ENCODE results near the gene SPA17. TPM values are rescaled to one million over a fixed set of nuclear protein-coding genes. Genes with fewer than 3 reads are reported as not detected.

The SPA17 gene
- total and polyA plus RNA-seq, 8 donors, result 1.8 to 26.8 (median 9.6) TPM; not detected in 2

DNA sequence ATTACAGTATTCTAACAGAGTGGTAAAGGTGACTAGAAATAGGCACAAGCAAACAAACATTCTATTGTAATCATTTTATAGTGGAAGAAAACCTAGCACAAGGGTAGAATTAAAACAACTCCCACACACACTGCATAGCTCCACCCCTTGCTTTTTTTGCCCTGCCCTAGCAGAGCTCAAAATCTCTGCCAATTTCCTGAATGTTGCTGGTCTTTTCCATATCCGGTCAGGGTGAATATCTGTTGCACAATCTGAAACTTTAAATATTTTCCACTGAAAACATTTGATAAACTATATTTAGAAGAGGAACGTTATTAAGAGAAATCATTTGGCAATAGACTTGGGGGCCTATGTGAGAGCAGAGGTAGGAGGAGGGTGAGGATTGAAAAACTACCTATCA lies 2.7 kb downstream of the SPA17 start:
- WGBS, 5 donors, result 5 to 15% (median 10%) methylated on average over 2 of the region's 2 CpGs
- intact Hi-C loops (cut with DNase I; ENCODE audit: low total_unique reads), result loop anchor here (10.0 kb wide), 1 partner anchor 58 kb away; the partner anchor contains the start of gene NRGN
- H3K4me1 ChIP-seq, result peaks cover 10 to 20% (median 19%) of the 10 kb centered on the region in 4 donors
- H3K9me3 ChIP-seq, result no peaks in the 10 kb centered on the region
- TF ChIP-seq EP300 (IDR thresholded peaks at IDR 0.05) (no peak), POLR2A (IDR thresholded peaks at IDR 0.05) (no peak), POLR2AphosphoS5 (IDR thresholded peaks at IDR 0.05) (peak in 1 of 3 donors; percentile 33)
- TF ChIP-seq, protein P1, sequence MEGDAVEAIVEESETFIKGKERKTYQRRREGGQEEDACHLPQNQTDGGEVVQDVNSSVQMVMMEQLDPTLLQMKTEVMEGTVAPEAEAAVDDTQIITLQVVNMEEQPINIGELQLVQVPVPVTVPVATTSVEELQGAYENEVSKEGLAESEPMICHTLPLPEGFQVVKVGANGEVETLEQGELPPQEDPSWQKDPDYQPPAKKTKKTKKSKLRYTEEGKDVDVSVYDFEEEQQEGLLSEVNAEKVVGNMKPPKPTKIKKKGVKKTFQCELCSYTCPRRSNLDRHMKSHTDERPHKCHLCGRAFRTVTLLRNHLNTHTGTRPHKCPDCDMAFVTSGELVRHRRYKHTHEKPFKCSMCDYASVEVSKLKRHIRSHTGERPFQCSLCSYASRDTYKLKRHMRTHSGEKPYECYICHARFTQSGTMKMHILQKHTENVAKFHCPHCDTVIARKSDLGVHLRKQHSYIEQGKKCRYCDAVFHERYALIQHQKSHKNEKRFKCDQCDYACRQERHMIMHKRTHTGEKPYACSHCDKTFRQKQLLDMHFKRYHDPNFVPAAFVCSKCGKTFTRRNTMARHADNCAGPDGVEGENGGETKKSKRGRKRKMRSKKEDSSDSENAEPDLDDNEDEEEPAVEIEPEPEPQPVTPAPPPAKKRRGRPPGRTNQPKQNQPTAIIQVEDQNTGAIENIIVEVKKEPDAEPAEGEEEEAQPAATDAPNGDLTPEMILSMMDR (IDR thresholded peaks at IDR 0.05), result no peak
- H3K36me3 ChIP-seq, result no peaks in the 10 kb centered on the region
- peak in 1 of 2 donors; percentile 30 for DNase-seq
- peak overlapping the region in 3 of 5 donors; percentile 17 to 54 (median 38) for H3K27ac ChIP-seq
- no peak overlapping the region for H3K4me3 ChIP-seq
- no peaks in the 10 kb centered on the region for H3K27me3 ChIP-seq

DNA sequence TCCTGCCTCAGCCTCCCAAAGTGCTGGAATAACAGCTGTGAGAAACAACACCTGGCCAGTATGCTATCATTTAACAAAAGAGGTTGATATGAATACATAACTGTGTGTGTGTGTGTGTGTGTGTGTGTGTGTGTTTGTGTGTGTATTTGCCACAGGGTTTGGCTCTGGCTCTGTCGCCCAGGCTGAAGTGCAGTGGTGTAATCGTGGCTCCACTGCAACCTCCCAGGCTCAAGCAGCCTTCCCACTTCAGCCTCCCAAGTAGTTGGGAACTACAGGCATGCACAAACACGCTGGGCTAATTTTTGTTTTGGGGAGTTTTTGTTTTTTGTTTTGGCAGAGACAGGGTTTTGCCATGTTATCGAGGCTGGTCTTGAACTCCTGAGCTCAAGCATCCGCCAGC lies 4.7 kb downstream of the SPA17 start:
- H3K4me1 ChIP-seq, result peaks cover 5 to 13% (median 8%) of the 10 kb centered on the region in 4 donors
- no peak overlapping the region for H3K4me3 ChIP-seq
- no peaks in the 10 kb centered on the region for H3K27me3 ChIP-seq
- TF ChIP-seq POLR2AphosphoS5 (IDR thresholded peaks at IDR 0.05) (no peak), POLR2A (IDR thresholded peaks at IDR 0.05) (no peak), EP300 (IDR thresholded peaks at IDR 0.05) (no peak)
- TF ChIP-seq, protein P1 (IDR thresholded peaks at IDR 0.05), result no peak
- H3K36me3 ChIP-seq, result no peaks in the 10 kb centered on the region
- intact Hi-C loops (cut with DNase I; ENCODE audit: low total_unique reads), result loop anchor here (10.0 kb wide), 1 partner anchor 56 kb away; the partner anchor contains the start of gene NRGN
- DNase-seq, result no peak
- no peak overlapping the region for H3K27ac ChIP-seq
- peaks cover 0 to 14% (median 3%) of the 10 kb centered on the region in 4 donors for H3K9me3 ChIP-seq
- WGBS, 5 donors, result 74 to 86% (median 84%) methylated on average over 5 of the region's 5 CpGs

DNA sequence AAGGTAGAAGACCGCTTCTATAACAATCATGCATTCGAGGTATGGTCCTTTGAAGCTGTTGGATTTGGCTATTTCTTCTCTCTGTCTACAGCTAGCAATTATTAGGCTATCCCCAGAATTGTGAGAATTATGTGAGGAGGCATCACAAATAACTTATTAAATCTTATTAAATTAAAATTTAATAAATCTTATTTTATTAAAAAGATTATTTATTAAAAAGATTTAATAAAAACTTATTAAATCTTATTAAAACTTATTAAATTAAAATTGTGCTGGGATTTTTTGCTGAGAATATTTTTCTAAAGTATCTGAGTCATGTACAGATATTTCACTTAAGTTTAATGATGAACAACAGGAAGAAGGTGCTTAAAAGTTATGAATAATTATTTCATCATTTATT lies 7.7 kb downstream of the SPA17 start:
- 88 to 96% (median 96%) methylated on average over 2 of the region's 2 CpGs for WGBS, 5 donors
- H3K36me3 ChIP-seq, result no peaks in the 10 kb centered on the region
- peaks cover 0 to 27% (median 9%) of the 10 kb centered on the region in 4 donors for H3K9me3 ChIP-seq
- H3K27me3 ChIP-seq, result no peaks in the 10 kb centered on the region
- intact Hi-C loops (cut with DNase I; ENCODE audit: low total_unique reads), result no loop called here
- H3K27ac ChIP-seq, result no peak overlapping the region
- no peak for TF ChIP-seq POLR2AphosphoS5 (IDR thresholded peaks at IDR 0.05)
- no peak for TF ChIP-seq EP300 (IDR thresholded peaks at IDR 0.05)
- TF ChIP-seq, protein P1 (IDR thresholded peaks at IDR 0.05), result no peak
- TF ChIP-seq POLR2A (IDR thresholded peaks at IDR 0.05), result no peak
- no peak for DNase-seq
- no peaks in the 10 kb centered on the region for H3K4me1 ChIP-seq
- no peak overlapping the region for H3K4me3 ChIP-seq

DNA sequence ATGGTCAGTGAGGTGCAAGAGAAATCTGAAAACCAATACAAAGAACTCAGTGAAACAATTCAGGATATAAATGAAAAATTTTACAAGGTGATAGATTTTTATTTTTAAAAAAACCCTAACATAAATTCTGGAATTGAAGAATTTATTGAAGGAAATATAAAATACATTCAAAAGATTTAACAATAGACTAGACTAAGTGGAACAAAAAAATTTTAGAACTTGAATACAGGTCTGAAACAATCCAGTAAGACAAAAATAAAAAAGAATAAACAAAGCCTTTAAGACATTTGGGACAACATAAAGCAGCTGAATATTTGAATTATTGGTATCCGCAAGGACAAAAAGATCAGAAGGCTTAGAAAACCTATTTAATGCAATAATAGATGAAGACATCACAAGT lies 8.7 kb downstream of the SPA17 start:
- H3K36me3 ChIP-seq, result no peaks in the 10 kb centered on the region
- no peaks in the 10 kb centered on the region for H3K4me1 ChIP-seq
- H3K9me3 ChIP-seq, result peaks cover 0 to 27% (median 9%) of the 10 kb centered on the region in 4 donors
- H3K4me3 ChIP-seq, result no peak overlapping the region
- no peaks in the 10 kb centered on the region for H3K27me3 ChIP-seq
- no peak for DNase-seq
- intact Hi-C loops (cut with DNase I; ENCODE audit: low total_unique reads), result no loop called here
- WGBS, 5 donors, result 95 to 99% (median 97%) methylated on average over 1 of the region's 1 CpG
- no peak for TF ChIP-seq EP300 (IDR thresholded peaks at IDR 0.05)
- TF ChIP-seq POLR2A (IDR thresholded peaks at IDR 0.05), result no peak
- no peak for TF ChIP-seq POLR2AphosphoS5 (IDR thresholded peaks at IDR 0.05)
- TF ChIP-seq, protein P1 (IDR thresholded peaks at IDR 0.05), result no peak
- H3K27ac ChIP-seq, result no peak overlapping the region
